H9 (cell line): ENCODE data around the gene LRPPRC. TPM values are rescaled to one million over a fixed set of nuclear protein-coding genes. Genes with fewer than 3 reads are reported as not detected.

Source experiments
- DNase-seq: peaks from one replicate; pipeline ENCODE4 v3.0.0-alpha.2; 2017
- H2AFZ ChIP-seq: one replicate; pipeline ENCODE4 v1.6.1; 2013; ENCODE audit warnings: mild to moderate bottlenecking, low read length, control low read depth, moderate library complexity
- H2AK5ac ChIP-seq: 2 replicates; pipeline ENCODE4 v1.6.1; 2013; ENCODE audit warnings: low read length, control low read depth, mixed read lengths; ENCODE audit not compliant: insufficient read length
- H2BK120ac ChIP-seq: one replicate; pipeline ENCODE4 v1.6.1; 2013; ENCODE audit warnings: low read depth, mild to moderate bottlenecking, low read length, control low read depth, inconsistent platforms; ENCODE audit not compliant: poor library complexity, severe bottlenecking
- H2BK12ac ChIP-seq: 2 replicates; pipeline ENCODE4 v1.6.1; 2013; ENCODE audit warnings: low read length, control low read depth, mixed read lengths, low read depth; ENCODE audit not compliant: insufficient read length
- H2BK15ac ChIP-seq: 2 replicates; pipeline ENCODE4 v1.6.1; 2013; ENCODE audit warnings: low read depth, low read length, control low read depth
- H2BK20ac ChIP-seq: one replicate; pipeline ENCODE4 v1.6.1; 2013; ENCODE audit warnings: low read depth, mild to moderate bottlenecking, low read length, control low read depth, inconsistent platforms; ENCODE audit not compliant: poor library complexity, severe bottlenecking
- H2BK5ac ChIP-seq: 2 replicates; pipeline ENCODE4 v1.6.1; 2013; ENCODE audit warnings: low read length, control low read depth, mixed read lengths; ENCODE audit not compliant: insufficient read length
- H3K14ac ChIP-seq: 2 replicates; pipeline ENCODE4 v1.6.1; 2013; ENCODE audit warnings: low read length, control low read depth; ENCODE audit not compliant: insufficient read depth
- H3K18ac ChIP-seq: 2 replicates; pipeline ENCODE4 v1.6.1; 2013; ENCODE audit warnings: low read depth, mild to moderate bottlenecking, mixed read lengths, low read length, control low read depth; ENCODE audit not compliant: insufficient read length
- H3K23ac ChIP-seq: 2 replicates; pipeline ENCODE4 v1.6.1; 2013; ENCODE audit warnings: low read length, control low read depth, mixed read lengths, low read depth; ENCODE audit not compliant: insufficient read length
- H3K23me2 ChIP-seq: 2 replicates; pipeline ENCODE4 v1.6.1; 2013; ENCODE audit warnings: low read depth, mild to moderate bottlenecking, mixed read lengths, low read length, control low read depth; ENCODE audit not compliant: insufficient read length, poor library complexity, severe bottlenecking
- H3K27ac ChIP-seq: 2 replicates; pipeline ENCODE4 v1.5.1; 2013; ENCODE audit warnings: low read length, control low read depth, mixed read lengths, low read depth; ENCODE audit not compliant: insufficient read length
- H3K27me3 ChIP-seq: 2 replicates; pipeline ENCODE4 v1.6.1; 2013; ENCODE audit warnings: low read length, control low read depth, inconsistent platforms; ENCODE audit not compliant: insufficient read depth
- H3K4ac ChIP-seq: 2 replicates; pipeline ENCODE4 v1.6.1; 2013; ENCODE audit warnings: low read depth, mild to moderate bottlenecking, control low read depth, inconsistent platforms, low read length, moderate library complexity
- H3K4me1 ChIP-seq: 2 replicates; pipeline ENCODE4 v1.6.1; 2013; ENCODE audit warnings: low read length, control low read depth, inconsistent platforms; ENCODE audit not compliant: insufficient read depth
- H3K4me2 ChIP-seq: 2 replicates; pipeline ENCODE4 v1.6.1; 2013; ENCODE audit warnings: low read length, control low read depth, mixed read lengths; ENCODE audit not compliant: insufficient read length, insufficient read depth
- H3K56ac ChIP-seq: 2 replicates; pipeline ENCODE4 v1.6.1; 2013; ENCODE audit warnings: low read depth, mild to moderate bottlenecking, mixed read lengths, low read length, control low read depth; ENCODE audit not compliant: insufficient read length
- H3K79me1 ChIP-seq: 2 replicates; pipeline ENCODE4 v1.6.1; 2013; ENCODE audit warnings: low read depth, mild to moderate bottlenecking, moderate library complexity, low read length, control low read depth, inconsistent platforms; ENCODE audit not compliant: insufficient read depth, poor library complexity, severe bottlenecking
- H3K79me2 ChIP-seq: 2 replicates; pipeline ENCODE4 v1.6.1; 2013; ENCODE audit warnings: low read length, control low read depth, inconsistent platforms; ENCODE audit not compliant: insufficient read depth
- H3K9ac ChIP-seq: 2 replicates; pipeline ENCODE4 v1.6.1; 2013; ENCODE audit warnings: low read length, control low read depth, mixed read lengths; ENCODE audit not compliant: insufficient read length; ENCODE audit errors: extremely low read depth
- H3K9me3 ChIP-seq: one replicate; pipeline ENCODE4 v1.6.1; 2013; ENCODE audit warnings: low read depth, low read length, inconsistent platforms; ENCODE audit not compliant: control insufficient read depth
- H3T11ph ChIP-seq: one replicate; pipeline ENCODE4 v1.6.1; 2013; ENCODE audit warnings: mild to moderate bottlenecking, low read length, control low read depth, inconsistent platforms
- H4K20me1 ChIP-seq: one replicate; pipeline ENCODE4 v1.6.1; 2013; ENCODE audit not compliant: control insufficient read depth, insufficient read length, insufficient read depth
- H4K5ac ChIP-seq: 2 replicates; pipeline ENCODE4 v1.6.1; 2013; ENCODE audit warnings: low read depth, mild to moderate bottlenecking, mixed read lengths, low read length, control low read depth; ENCODE audit not compliant: insufficient read length
- H4K8ac ChIP-seq: replicated peaks from 2 replicates; pipeline ENCODE4 v1.6.1; 2013; ENCODE audit warnings: low read length, control low read depth, mixed read lengths, low read depth; ENCODE audit not compliant: insufficient read length
- H4K91ac ChIP-seq: 2 replicates; pipeline ENCODE4 v1.6.1; 2013; ENCODE audit warnings: low read depth, mild to moderate bottlenecking, moderate library complexity, mixed read lengths, low read length, control low read depth; ENCODE audit not compliant: insufficient read length
- H3K27ac Mint-ChIP-seq, 3 experiments: 2 replicates in 2 of 3; 3 replicates in 1 of 3; pipeline ENCODE4 v1.8.0; 2020 to 2021; ENCODE audit warnings: mixed read lengths in 3 of 3, mild to moderate bottlenecking in 1 of 3, moderate library complexity in 1 of 3
- H3K27me3 Mint-ChIP-seq: 2 replicates; pipeline ENCODE4 v1.8.0; 2021; ENCODE audit warnings: low read depth, mild to moderate bottlenecking, moderate library complexity, mixed read lengths
- H3K36me3 Mint-ChIP-seq, 3 experiments: 2 replicates in 2 of 3; 3 replicates in 1 of 3; pipeline ENCODE4 v1.8.0; 2020 to 2021; ENCODE audit warnings: low read depth in 3 of 3, mixed read lengths in 3 of 3; ENCODE audit not compliant: insufficient read depth in 1 of 3
- H3K4me1 Mint-ChIP-seq, 2 experiments: 2 replicates each; pipeline ENCODE4 v1.8.0; 2020; ENCODE audit warnings: mixed read lengths in 2 of 2
- H3K4me3 Mint-ChIP-seq, 2 experiments: 2 replicates in 1 of 2; 3 replicates in 1 of 2; pipeline ENCODE4 v1.8.0; 2020 to 2021; ENCODE audit warnings: mild to moderate bottlenecking in 2 of 2, mixed read lengths in 2 of 2, moderate library complexity in 1 of 2
- H3K9me3 Mint-ChIP-seq, 2 experiments: 2 replicates in 1 of 2; 3 replicates in 1 of 2; pipeline ENCODE4 v1.8.0; 2020; ENCODE audit warnings: mild to moderate bottlenecking in 2 of 2, mixed read lengths in 2 of 2, moderate library complexity in 1 of 2
- CTCF ChIP-seq: fragments of 200-600 bp; sonication (generic); conservative IDR thresholded peaks from 3 replicates; pipeline ENCODE4 v1.8.0; 2021; ENCODE audit warnings: antibody characterized with exemption, mild to moderate bottlenecking
- WGBS: extraction: QIAGEN DNeasy Blood & Tissue Kit; methylation state at CpG from one replicate; pipeline ENCODE4 v1.1.7; 2013; ENCODE audit warnings: missing lambda C conversion rate, low lambda C conversion rate, mixed read lengths; ENCODE audit not compliant: insufficient read length; ENCODE audit errors: extremely low coverage; 5-methylcytosine and 5-hydroxymethylcytosine counted together
- total RNA-seq: library from RNA; stranded (reverse); gene quantifications from 2 replicates; pipeline ENCODE4 v1.2.1, GENCODE V29; 2021

LRPPRC gene
- total RNA-seq, 1 experiment from 2014 or later: 182 TPM

- H3K23ac ChIP-seq: no peak overlapping the region
- Mint-ChIP-seq H3K27ac (no peak overlapping the region), H3K9me3 (no peaks in the 10 kb centered on the region), H3K27me3 (no peaks in the 10 kb centered on the region), H3K4me3 (no peak overlapping the region), H3K36me3 (peaks cover 24 to 61% (median 60%) of the 10 kb centered on the region in 3 experiments; a peak in 6 of 7 replicates), H3K4me1 (0 out of 4 replicates have a peak, but pooled peaks cover 0 to 2% of the 10 kb centered on the region in 2 experiments)
- H3K9ac ChIP-seq: no peak overlapping the region
- no peaks in the 10 kb centered on the region for H3K27me3 ChIP-seq
- no peak overlapping the region for H3K14ac ChIP-seq
- no peak overlapping the region for H3K4ac ChIP-seq
- H3K4me2 ChIP-seq: no peak overlapping the region
- no peak overlapping the region for H2BK12ac ChIP-seq
- H3K23me2 ChIP-seq: no peaks in the 10 kb centered on the region
- no peak overlapping the region for H4K91ac ChIP-seq
- H4K20me1 ChIP-seq: no peaks in the 10 kb centered on the region
- no peaks in the 10 kb centered on the region for H3K9me3 ChIP-seq
- no peak overlapping the region for H2AFZ ChIP-seq
- H2BK15ac ChIP-seq: no peak overlapping the region
- H3K4me1 ChIP-seq: no peaks in the 10 kb centered on the region
- H2BK120ac ChIP-seq: no peak overlapping the region
- H3K18ac ChIP-seq: no peak overlapping the region
- no peak for TF ChIP-seq CTCF
- no peak overlapping the region for H3K27ac ChIP-seq
- no peak overlapping the region for H2BK5ac ChIP-seq
- no CpG with 5 or more reads among the region's 3 CpGs for WGBS
- no peak overlapping the region for H4K8ac ChIP-seq
- H2AK5ac ChIP-seq: no peak overlapping the region
- no peak overlapping the region for H3T11ph ChIP-seq
- no peaks in the 10 kb centered on the region for H3K79me2 ChIP-seq
- H3K56ac ChIP-seq: no peak overlapping the region
- H2BK20ac ChIP-seq: no peak overlapping the region
- no peaks in the 10 kb centered on the region for H3K79me1 ChIP-seq
- DNase-seq: no peak
- no peak overlapping the region for H4K5ac ChIP-seq
These were observed 64.5 kb downstream of the LRPPRC start for GRCh38 chr2:43931293-43931692.
